ENCODE results near the gene RNF141. TPM values are rescaled to one million over a fixed set of nuclear protein-coding genes. Genes with fewer than 3 reads are reported as not detected.

RNF141 gene
- total RNA-seq, 2 experiments from 2014 or later = 19.4 to 20.8 TPM

- TF ChIP-seq CTCF (IDR thresholded peaks at IDR 0.05) = no peak
- Mint-ChIP-seq H3K4me3 (no peak overlapping the region), H3K4me1 (ENCODE audit: low read depth) (peaks cover 28% of the 10 kb centered on the region), H3K27ac (no peak overlapping the region), H3K27me3 (no peaks in the 10 kb centered on the region), H3K36me3 (ENCODE audit: low read depth) (no peaks in the 10 kb centered on the region), H3K9me3 (no peaks in the 10 kb centered on the region)
- CTCF ChIA-PET = interaction anchor here (1.3 kb wide), 1 partner anchor 16 kb away, joined by 3 read pairs; no protein-coding TSS in a partner anchor
- POLR2A ChIA-PET = interaction anchor here (1.0 kb wide), 1 partner anchor 78 kb away, joined by 3 read pairs; no protein-coding TSS in a partner anchor
- ATAC-seq (no peak), DNase-seq (no peak)
- intact Hi-C loops (cut with micrococcal nuclease) = loop anchor here (5.0 kb wide), 1 partner anchor 80 kb away; the partner anchor contains the start of gene AMPD3
Observed at GRCh38 chr11:10537600-10537999, 3.4 kb downstream of the RNF141 start.

GRCh38 chr11:10534316-10534715 is 6.7 kb downstream of the RNF141 start:
- POLR2A ChIA-PET = no interaction called here
- H3K4me1 Mint-ChIP-seq (ENCODE audit: low read depth) = peaks cover 20% of the 10 kb centered on the region
- intact Hi-C loops (cut with micrococcal nuclease) = no loop called here
- CTCF ChIA-PET = interaction anchor here (1.2 to 5.1 kb wide), 4 partner anchors 7 to 128 kb away, joined by 3 to 53 read pairs (median 6); partner anchors contain the start of gene RNF141
- no peak overlapping the region for H3K27ac Mint-ChIP-seq
- no peak overlapping the region for H3K4me3 Mint-ChIP-seq
- no peak for DNase-seq
- no peak for ATAC-seq
- TF ChIP-seq CTCF (IDR thresholded peaks at IDR 0.05) = no peak
- peaks cover 2% of the 10 kb centered on the region for H3K36me3 Mint-ChIP-seq (ENCODE audit: low read depth)
- H3K27me3 Mint-ChIP-seq = no peaks in the 10 kb centered on the region
- H3K9me3 Mint-ChIP-seq = no peaks in the 10 kb centered on the region

GRCh38 chr11:10533323-10533722 is 7.7 kb downstream of the RNF141 start:
- Mint-ChIP-seq H3K36me3 (ENCODE audit: low read depth) (peaks cover 4% of the 10 kb centered on the region), H3K27ac (no peak overlapping the region), H3K9me3 (no peaks in the 10 kb centered on the region), H3K4me3 (no peak overlapping the region), H3K4me1 (ENCODE audit: low read depth) (peaks cover 16% of the 10 kb centered on the region), H3K27me3 (no peaks in the 10 kb centered on the region)
- ATAC-seq (no peak), DNase-seq (no peak)
- no peak for TF ChIP-seq CTCF (IDR thresholded peaks at IDR 0.05)
- ChIA-PET CTCF (interaction anchor here (1.3 to 5.1 kb wide), 2 partner anchors 8 to 120 kb away, joined by 6 to 53 read pairs; partner anchors contain the start of gene RNF141), POLR2A (no interaction called here)
- intact Hi-C loops (cut with micrococcal nuclease) = no loop called here

GRCh38 chr11:10532526-10532925 is 8.5 kb downstream of the RNF141 start:
- peaks cover 6% of the 10 kb centered on the region for H3K36me3 Mint-ChIP-seq (ENCODE audit: low read depth)
- no peak overlapping the region for H3K27ac Mint-ChIP-seq
- CTCF ChIA-PET = interaction anchor here (5.1 kb wide), 1 partner anchor 9 kb away, joined by 53 read pairs; the partner anchor contains the start of gene RNF141
- DNase-seq = no peak
- POLR2A ChIA-PET = interaction anchor here (2.2 kb wide), 1 partner anchor 8 kb away, joined by 11 read pairs; the partner anchor contains the start of gene RNF141
- TF ChIP-seq CTCF (IDR thresholded peaks at IDR 0.05) = no peak
- no peak for ATAC-seq
- H3K27me3 Mint-ChIP-seq = no peaks in the 10 kb centered on the region
- H3K9me3 Mint-ChIP-seq = no peaks in the 10 kb centered on the region
- no peak overlapping the region for H3K4me3 Mint-ChIP-seq
- H3K4me1 Mint-ChIP-seq (ENCODE audit: low read depth) = peaks cover 16% of the 10 kb centered on the region
- intact Hi-C loops (cut with micrococcal nuclease) = no loop called here

- CTCF ChIA-PET = interaction anchor here (3.8 kb wide), 1 partner anchor 12 kb away, joined by 28 read pairs; the partner anchor contains the start of gene RNF141
- intact Hi-C loops (cut with micrococcal nuclease) = loop anchor here (10.0 kb wide), 2 partner anchors 114 to 206 kb away; no protein-coding TSS in a partner anchor
- no peak for TF ChIP-seq CTCF (IDR thresholded peaks at IDR 0.05)
- ATAC-seq (no peak), DNase-seq (no peak)
- Mint-ChIP-seq H3K4me3 (no peak overlapping the region), H3K36me3 (ENCODE audit: low read depth) (peaks cover 15% of the 10 kb centered on the region), H3K27me3 (no peaks in the 10 kb centered on the region), H3K9me3 (no peaks in the 10 kb centered on the region), H3K27ac (no peak overlapping the region), H3K4me1 (ENCODE audit: low read depth) (peaks cover 20% of the 10 kb centered on the region)
- POLR2A ChIA-PET = no interaction called here
Observed at GRCh38 chr11:10529279-10529678, 11.7 kb downstream of the RNF141 start.
